Measurements from ENCODE around the gene SCUBE3.

GRCh38 chr6:35234901-35235300 lies 21.1 kb downstream of the SCUBE3 start:
- TF ChIP-seq EZH2phosphoT487 (IDR thresholded peaks at IDR 0.05; ENCODE audit: insufficient read depth, low read depth), result no peak
- TF ChIP-seq EZH2 (IDR thresholded peaks at IDR 0.05; ENCODE audit: insufficient read depth, poor library complexity, severe bottlenecking), result no peak

All from GM23248 (cell line).